GM23338 (cell line): ENCODE results near the gene KMT2C. TPM values are rescaled to one million over a fixed set of nuclear protein-coding genes. Genes with fewer than 3 reads are reported as not detected.

Experiments used
- CREB1 ChIP-seq: fragments of 250-450 bp; sonication (Bioruptor Pico); IDR thresholded peaks from 2 replicates; pipeline ENCODE4 v1.5.0; 2020; ENCODE audit warnings: low read depth, mild to moderate bottlenecking, moderate library complexity
- EZH2 ChIP-seq: fragments of 200-600 bp; sonication (generic); IDR thresholded peaks from one replicate; pipeline ENCODE4 v1.8.0; 2017; ENCODE audit warnings: antibody characterized with exemption, mild to moderate bottlenecking, low read depth; ENCODE audit not compliant: unreplicated experiment
- JUNB ChIP-seq: IDR thresholded peaks from one replicate; pipeline ENCODE4 v1.6.1; 2016; ENCODE audit warnings: antibody characterized with exemption; ENCODE audit not compliant: unreplicated experiment
- NANOG ChIP-seq: IDR thresholded peaks from 2 replicates; pipeline ENCODE4 v1.6.1; 2016; ENCODE audit warnings: antibody characterized with exemption, borderline replicate concordance
- POLR2AphosphoS5 ChIP-seq: IDR thresholded peaks from 2 replicates; pipeline ENCODE4 v1.6.1; 2016; ENCODE audit warnings: antibody characterized with exemption, low read depth
- STAT1 ChIP-seq: IDR thresholded peaks from one replicate; pipeline ENCODE4 v1.6.1; 2016; ENCODE audit warnings: antibody characterized with exemption; ENCODE audit not compliant: unreplicated experiment
- ZNF114 ChIP-seq: fragments of 250-450 bp; sonication (Bioruptor Pico); IDR thresholded peaks from 2 replicates; pipeline ENCODE4 v1.5.0; 2020; ENCODE audit warnings: mild to moderate bottlenecking, moderate library complexity
- ZNF331 ChIP-seq: fragments of 250-450 bp; sonication (Bioruptor Pico); IDR thresholded peaks from 2 replicates; pipeline ENCODE4 v1.5.0; 2020; ENCODE audit warnings: low read depth, mild to moderate bottlenecking, moderate library complexity
- polyA plus RNA-seq: library from polyadenylated mRNA; unstranded; fragments of >200 nt; fragmentation: Nextera tagmentation; extraction: Ambion mirVana; gene quantifications from 2 replicates; pipeline ENCODE4 v1.2.1, GENCODE V29; 2016
- total RNA-seq: library from RNA; depleted of rRNA; stranded (reverse); fragments of >200 nt; shearing (Covaris generic); gene quantifications from 2 replicates; pipeline ENCODE4 v1.2.3, GENCODE V29; 2014
- TF ChIP-seq, protein P1 (sequence below): fragments of 250-450 bp; sonication (Bioruptor Pico); IDR thresholded peaks from 2 replicates; pipeline ENCODE4 v1.5.0; 2020; ENCODE audit warnings: mild to moderate bottlenecking, moderate library complexity
- TF ChIP-seq, protein P2 (sequence below): IDR thresholded peaks from 2 replicates; pipeline ENCODE4 v1.6.1; 2016; ENCODE audit warnings: antibody characterized with exemption
- TF ChIP-seq, protein P3 (sequence below): IDR thresholded peaks from one replicate; pipeline ENCODE4 v1.6.1; 2018; ENCODE audit warnings: antibody characterized with exemption; ENCODE audit not compliant: unreplicated experiment

The KMT2C gene
- total and polyA plus RNA-seq, 2 experiments from 2014 or later, result 11.4 to 39.0 TPM

DNA sequence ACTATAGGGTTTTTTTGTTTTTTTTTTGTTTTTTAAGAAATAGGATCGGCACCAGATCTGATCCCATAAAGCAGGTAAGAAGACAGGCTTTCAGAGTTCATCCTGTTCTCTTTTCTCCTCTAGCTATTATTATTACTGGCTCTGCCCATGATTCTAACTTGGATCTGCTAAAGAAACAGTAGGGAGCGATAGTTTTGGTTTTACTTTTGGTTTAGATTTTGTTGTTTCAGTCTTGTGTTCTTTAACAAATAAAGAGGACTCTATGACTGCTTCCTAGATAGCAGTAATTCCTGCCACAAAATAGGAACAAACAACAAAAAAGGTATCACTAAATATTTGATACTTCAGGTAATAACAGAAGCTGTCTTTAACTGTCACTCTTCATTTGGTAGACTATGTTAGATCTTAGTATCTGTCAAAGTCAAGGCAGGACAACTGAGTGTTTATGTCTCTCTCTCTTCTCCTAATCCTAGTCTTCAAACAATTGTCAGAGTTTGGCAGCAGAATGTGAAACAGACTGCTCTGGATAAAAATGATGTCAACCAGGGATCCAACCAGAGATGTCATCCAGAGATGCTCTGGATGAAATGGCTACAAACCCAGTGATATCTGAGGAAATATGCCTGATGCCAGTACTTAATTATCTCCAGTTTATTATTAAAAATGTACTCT, 99.8 kb downstream of the KMT2C start (continued):
- TF ChIP-seq, protein P1, sequence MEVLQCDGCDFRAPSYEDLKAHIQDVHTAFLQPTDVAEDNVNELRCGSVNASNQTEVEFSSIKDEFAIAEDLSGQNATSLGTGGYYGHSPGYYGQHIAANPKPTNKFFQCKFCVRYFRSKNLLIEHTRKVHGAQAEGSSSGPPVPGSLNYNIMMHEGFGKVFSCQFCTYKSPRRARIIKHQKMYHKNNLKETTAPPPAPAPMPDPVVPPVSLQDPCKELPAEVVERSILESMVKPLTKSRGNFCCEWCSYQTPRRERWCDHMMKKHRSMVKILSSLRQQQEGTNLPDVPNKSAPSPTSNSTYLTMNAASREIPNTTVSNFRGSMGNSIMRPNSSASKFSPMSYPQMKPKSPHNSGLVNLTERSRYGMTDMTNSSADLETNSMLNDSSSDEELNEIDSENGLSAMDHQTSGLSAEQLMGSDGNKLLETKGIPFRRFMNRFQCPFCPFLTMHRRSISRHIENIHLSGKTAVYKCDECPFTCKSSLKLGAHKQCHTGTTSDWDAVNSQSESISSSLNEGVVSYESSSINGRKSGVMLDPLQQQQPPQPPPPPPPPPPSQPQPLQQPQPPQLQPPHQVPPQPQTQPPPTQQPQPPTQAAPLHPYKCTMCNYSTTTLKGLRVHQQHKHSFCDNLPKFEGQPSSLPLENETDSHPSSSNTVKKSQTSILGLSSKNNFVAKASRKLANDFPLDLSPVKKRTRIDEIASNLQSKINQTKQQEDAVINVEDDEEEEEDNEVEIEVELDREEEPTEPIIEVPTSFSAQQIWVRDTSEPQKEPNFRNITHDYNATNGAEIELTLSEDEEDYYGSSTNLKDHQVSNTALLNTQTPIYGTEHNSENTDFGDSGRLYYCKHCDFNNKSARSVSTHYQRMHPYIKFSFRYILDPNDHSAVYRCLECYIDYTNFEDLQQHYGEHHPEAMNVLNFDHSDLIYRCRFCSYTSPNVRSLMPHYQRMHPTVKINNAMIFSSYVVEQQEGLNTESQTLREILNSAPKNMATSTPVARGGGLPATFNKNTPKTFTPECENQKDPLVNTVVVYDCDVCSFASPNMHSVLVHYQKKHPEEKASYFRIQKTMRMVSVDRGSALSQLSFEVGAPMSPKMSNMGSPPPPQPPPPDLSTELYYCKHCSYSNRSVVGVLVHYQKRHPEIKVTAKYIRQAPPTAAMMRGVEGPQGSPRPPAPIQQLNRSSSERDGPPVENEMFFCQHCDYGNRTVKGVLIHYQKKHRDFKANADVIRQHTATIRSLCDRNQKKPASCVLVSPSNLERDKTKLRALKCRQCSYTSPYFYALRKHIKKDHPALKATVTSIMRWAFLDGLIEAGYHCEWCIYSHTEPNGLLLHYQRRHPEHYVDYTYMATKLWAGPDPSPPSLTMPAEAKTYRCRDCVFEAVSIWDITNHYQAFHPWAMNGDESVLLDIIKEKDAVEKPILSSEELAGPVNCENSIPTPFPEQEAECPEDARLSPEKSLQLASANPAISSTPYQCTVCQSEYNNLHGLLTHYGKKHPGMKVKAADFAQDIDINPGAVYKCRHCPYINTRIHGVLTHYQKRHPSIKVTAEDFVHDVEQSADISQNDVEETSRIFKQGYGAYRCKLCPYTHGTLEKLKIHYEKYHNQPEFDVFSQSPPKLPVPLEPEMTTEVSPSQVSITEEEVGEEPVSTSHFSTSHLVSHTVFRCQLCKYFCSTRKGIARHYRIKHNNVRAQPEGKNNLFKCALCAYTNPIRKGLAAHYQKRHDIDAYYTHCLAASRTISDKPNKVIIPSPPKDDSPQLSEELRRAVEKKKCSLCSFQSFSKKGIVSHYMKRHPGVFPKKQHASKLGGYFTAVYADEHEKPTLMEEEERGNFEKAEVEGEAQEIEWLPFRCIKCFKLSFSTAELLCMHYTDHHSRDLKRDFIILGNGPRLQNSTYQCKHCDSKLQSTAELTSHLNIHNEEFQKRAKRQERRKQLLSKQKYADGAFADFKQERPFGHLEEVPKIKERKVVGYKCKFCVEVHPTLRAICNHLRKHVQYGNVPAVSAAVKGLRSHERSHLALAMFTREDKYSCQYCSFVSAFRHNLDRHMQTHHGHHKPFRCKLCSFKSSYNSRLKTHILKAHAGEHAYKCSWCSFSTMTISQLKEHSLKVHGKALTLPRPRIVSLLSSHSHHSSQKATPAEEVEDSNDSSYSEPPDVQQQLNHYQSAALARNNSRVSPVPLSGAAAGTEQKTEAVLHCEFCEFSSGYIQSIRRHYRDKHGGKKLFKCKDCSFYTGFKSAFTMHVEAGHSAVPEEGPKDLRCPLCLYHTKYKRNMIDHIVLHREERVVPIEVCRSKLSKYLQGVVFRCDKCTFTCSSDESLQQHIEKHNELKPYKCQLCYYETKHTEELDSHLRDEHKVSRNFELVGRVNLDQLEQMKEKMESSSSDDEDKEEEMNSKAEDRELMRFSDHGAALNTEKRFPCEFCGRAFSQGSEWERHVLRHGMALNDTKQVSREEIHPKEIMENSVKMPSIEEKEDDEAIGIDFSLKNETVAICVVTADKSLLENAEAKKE, result no peak
- no peak for TF ChIP-seq JUNB
- no peak for TF ChIP-seq NANOG
- TF ChIP-seq, protein P2, sequence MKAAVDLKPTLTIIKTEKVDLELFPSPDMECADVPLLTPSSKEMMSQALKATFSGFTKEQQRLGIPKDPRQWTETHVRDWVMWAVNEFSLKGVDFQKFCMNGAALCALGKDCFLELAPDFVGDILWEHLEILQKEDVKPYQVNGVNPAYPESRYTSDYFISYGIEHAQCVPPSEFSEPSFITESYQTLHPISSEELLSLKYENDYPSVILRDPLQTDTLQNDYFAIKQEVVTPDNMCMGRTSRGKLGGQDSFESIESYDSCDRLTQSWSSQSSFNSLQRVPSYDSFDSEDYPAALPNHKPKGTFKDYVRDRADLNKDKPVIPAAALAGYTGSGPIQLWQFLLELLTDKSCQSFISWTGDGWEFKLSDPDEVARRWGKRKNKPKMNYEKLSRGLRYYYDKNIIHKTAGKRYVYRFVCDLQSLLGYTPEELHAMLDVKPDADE, result no peak
- TF ChIP-seq, protein P3, sequence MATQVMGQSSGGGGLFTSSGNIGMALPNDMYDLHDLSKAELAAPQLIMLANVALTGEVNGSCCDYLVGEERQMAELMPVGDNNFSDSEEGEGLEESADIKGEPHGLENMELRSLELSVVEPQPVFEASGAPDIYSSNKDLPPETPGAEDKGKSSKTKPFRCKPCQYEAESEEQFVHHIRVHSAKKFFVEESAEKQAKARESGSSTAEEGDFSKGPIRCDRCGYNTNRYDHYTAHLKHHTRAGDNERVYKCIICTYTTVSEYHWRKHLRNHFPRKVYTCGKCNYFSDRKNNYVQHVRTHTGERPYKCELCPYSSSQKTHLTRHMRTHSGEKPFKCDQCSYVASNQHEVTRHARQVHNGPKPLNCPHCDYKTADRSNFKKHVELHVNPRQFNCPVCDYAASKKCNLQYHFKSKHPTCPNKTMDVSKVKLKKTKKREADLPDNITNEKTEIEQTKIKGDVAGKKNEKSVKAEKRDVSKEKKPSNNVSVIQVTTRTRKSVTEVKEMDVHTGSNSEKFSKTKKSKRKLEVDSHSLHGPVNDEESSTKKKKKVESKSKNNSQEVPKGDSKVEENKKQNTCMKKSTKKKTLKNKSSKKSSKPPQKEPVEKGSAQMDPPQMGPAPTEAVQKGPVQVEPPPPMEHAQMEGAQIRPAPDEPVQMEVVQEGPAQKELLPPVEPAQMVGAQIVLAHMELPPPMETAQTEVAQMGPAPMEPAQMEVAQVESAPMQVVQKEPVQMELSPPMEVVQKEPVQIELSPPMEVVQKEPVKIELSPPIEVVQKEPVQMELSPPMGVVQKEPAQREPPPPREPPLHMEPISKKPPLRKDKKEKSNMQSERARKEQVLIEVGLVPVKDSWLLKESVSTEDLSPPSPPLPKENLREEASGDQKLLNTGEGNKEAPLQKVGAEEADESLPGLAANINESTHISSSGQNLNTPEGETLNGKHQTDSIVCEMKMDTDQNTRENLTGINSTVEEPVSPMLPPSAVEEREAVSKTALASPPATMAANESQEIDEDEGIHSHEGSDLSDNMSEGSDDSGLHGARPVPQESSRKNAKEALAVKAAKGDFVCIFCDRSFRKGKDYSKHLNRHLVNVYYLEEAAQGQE, result no peak
- no peak for TF ChIP-seq POLR2AphosphoS5
- TF ChIP-seq ZNF114, result no peak
- TF ChIP-seq ZNF331 (CRISPR knock-in tag), result no peak
- no peak for TF ChIP-seq CREB1 (CRISPR knock-in tag)
- TF ChIP-seq STAT1, result no peak
- TF ChIP-seq EZH2, result no peak
